ENCODE measurements around the gene PARD3B. TPM values are rescaled to one million over a fixed set of nuclear protein-coding genes. Genes with fewer than 3 reads are reported as not detected.

Gene PARD3B
- total and polyA plus RNA-seq, 2 donors (not counting 1 experiment from before 2014, with no cell fraction given): 7.4 to 20.6 TPM

DNA sequence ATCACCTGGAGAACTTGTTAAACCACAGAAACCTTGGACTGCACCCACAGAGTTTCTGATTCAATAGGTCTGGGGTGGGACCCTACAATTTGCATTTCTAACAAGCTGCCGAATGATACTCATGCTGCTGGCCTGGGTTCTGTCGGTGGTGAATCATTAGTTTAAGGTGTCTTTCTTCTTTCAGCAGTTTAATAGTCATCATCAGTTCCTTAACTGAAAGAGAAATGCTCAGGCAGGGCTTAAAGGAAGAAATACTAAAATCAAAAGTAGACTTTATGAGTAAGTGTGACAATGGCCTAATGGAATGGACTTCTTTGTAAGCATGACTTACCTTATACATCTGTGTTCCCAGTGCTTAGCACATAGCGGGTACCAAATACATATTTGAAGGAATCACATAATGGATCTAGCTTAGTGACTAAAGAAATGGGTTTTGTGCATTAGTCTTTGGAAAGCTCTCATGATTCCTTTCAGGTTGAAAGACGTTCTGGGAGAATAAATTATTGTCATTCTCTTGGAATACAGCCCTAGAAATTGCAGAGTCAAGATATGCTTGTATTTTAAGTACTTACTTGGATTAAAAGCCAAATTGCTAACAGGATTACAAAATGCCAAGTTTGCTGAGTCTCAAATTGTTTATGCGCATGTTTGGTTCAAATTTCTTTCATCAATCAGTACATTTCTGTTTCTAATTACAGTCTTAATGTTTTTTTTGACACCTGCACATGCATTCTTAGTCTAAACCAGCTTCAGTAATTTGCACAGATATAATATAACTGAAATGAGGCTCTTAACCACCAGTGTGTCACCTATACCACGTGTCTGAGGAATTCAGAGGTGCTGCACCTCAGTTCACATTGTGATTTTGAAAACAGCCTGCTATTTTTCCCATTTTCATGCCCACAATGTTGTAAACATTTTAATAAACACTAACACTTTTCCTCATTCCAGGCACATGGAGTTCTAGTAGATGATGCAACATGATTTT is 916.7 kb downstream of the PARD3B start:
- H4K20me1 ChIP-seq (ENCODE audit: control insufficient read depth, extremely low read depth, insufficient read depth, low read length): no peaks in the 10 kb centered on the region
- H2AFZ ChIP-seq (ENCODE audit: low read length): no peak overlapping the region
- H3K36me3 ChIP-seq (ENCODE audit: control insufficient read depth, insufficient read depth, low read length): no peaks in the 10 kb centered on the region
- DNase-seq (ENCODE audit: low read depth in 2 of 2): peak in 1 of 2 donors; percentile 42
- H3K27ac ChIP-seq (ENCODE audit: insufficient read depth, low read length): no peak overlapping the region
- no peaks in the 10 kb centered on the region for H3K9me3 ChIP-seq (ENCODE audit: control insufficient read depth, insufficient read depth, low read depth, low read length)
- no peak for TF ChIP-seq EZH2 (IDR thresholded peaks at IDR 0.05; ENCODE audit: low read length, missing control alignments)
- TF ChIP-seq, protein P1, sequence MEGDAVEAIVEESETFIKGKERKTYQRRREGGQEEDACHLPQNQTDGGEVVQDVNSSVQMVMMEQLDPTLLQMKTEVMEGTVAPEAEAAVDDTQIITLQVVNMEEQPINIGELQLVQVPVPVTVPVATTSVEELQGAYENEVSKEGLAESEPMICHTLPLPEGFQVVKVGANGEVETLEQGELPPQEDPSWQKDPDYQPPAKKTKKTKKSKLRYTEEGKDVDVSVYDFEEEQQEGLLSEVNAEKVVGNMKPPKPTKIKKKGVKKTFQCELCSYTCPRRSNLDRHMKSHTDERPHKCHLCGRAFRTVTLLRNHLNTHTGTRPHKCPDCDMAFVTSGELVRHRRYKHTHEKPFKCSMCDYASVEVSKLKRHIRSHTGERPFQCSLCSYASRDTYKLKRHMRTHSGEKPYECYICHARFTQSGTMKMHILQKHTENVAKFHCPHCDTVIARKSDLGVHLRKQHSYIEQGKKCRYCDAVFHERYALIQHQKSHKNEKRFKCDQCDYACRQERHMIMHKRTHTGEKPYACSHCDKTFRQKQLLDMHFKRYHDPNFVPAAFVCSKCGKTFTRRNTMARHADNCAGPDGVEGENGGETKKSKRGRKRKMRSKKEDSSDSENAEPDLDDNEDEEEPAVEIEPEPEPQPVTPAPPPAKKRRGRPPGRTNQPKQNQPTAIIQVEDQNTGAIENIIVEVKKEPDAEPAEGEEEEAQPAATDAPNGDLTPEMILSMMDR (conservative IDR thresholded peaks at IDR 0.05 in 1 of 2, IDR thresholded peaks at IDR 0.05 in 1 of 2; ENCODE audit: low read depth in 1 of 2, low read length in 2 of 2): no peak
- no peak overlapping the region for H3K4me2 ChIP-seq (ENCODE audit: extremely low read depth, insufficient read depth, low read length)
- no peak overlapping the region for H3K9ac ChIP-seq (ENCODE audit: insufficient read depth, low read length)
- H3K79me2 ChIP-seq (ENCODE audit: control insufficient read depth, insufficient read depth, low read length): no peaks in the 10 kb centered on the region
- H3K27me3 ChIP-seq (ENCODE audit: control insufficient read depth, insufficient read depth, low read length): no peaks in the 10 kb centered on the region
- H3K4me1 ChIP-seq (ENCODE audit: control insufficient read depth, extremely low read depth, insufficient read depth, low read length): no peaks in the 10 kb centered on the region
- H3K4me3 ChIP-seq (replicated peaks in 1 of 4; ENCODE audit: control extremely low read depth in 1 of 4, insufficient read depth in 1 of 4, low read depth in 3 of 4, low read length in 4 of 4): no peak overlapping the region

DNA sequence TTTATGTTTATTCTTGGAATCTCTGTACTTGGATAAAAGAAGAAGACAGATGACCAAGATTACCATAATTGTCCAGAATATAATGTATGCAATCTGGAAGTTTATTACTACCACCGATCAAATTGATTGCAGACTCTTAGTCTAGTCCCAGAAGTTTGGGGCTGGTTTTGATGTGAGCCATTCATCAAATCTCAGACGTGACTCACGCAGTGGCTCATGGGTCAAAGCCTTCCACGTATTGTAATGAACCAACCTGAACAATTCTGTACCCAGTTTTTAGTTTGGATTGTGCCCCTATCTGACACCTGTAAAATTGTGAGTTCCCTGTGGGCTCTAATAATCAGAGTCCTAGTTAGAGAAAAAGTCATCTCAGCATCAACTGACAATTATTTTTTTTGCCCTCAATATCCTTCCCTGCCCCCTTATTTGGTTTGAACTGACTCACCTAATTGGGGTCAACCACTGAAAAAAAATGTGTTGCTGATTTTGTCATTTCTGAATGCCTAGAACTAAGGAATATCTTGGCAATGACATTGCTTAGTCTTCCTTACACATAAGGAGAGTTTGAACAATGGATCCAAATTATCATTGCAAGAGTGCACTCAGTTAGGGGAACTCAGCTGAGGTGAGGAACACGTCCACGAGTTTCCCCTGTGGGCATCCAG is 917.5 kb downstream of the PARD3B start:
- H2AFZ ChIP-seq (ENCODE audit: low read length): no peak overlapping the region
- H3K9ac ChIP-seq (ENCODE audit: insufficient read depth, low read length): no peak overlapping the region
- H3K79me2 ChIP-seq (ENCODE audit: control insufficient read depth, insufficient read depth, low read length): no peaks in the 10 kb centered on the region
- TF ChIP-seq, protein P1 (conservative IDR thresholded peaks at IDR 0.05 in 1 of 2, IDR thresholded peaks at IDR 0.05 in 1 of 2; ENCODE audit: low read depth in 1 of 2, low read length in 2 of 2): no peak
- TF ChIP-seq EZH2 (IDR thresholded peaks at IDR 0.05; ENCODE audit: low read length, missing control alignments): no peak
- no peak overlapping the region for H3K27ac ChIP-seq (ENCODE audit: insufficient read depth, low read length)
- no peak overlapping the region for H3K4me2 ChIP-seq (ENCODE audit: extremely low read depth, insufficient read depth, low read length)
- H3K36me3 ChIP-seq (ENCODE audit: control insufficient read depth, insufficient read depth, low read length): no peaks in the 10 kb centered on the region
- H4K20me1 ChIP-seq (ENCODE audit: control insufficient read depth, extremely low read depth, insufficient read depth, low read length): no peaks in the 10 kb centered on the region
- H3K4me1 ChIP-seq (ENCODE audit: control insufficient read depth, extremely low read depth, insufficient read depth, low read length): no peaks in the 10 kb centered on the region
- DNase-seq (ENCODE audit: low read depth in 2 of 2): peak in 1 of 2 donors; percentile 16
- H3K9me3 ChIP-seq (ENCODE audit: control insufficient read depth, insufficient read depth, low read depth, low read length): no peaks in the 10 kb centered on the region
- no peak overlapping the region for H3K4me3 ChIP-seq (replicated peaks in 1 of 4; ENCODE audit: control extremely low read depth in 1 of 4, insufficient read depth in 1 of 4, low read depth in 3 of 4, low read length in 4 of 4)
- H3K27me3 ChIP-seq (ENCODE audit: control insufficient read depth, insufficient read depth, low read length): no peaks in the 10 kb centered on the region

DNA sequence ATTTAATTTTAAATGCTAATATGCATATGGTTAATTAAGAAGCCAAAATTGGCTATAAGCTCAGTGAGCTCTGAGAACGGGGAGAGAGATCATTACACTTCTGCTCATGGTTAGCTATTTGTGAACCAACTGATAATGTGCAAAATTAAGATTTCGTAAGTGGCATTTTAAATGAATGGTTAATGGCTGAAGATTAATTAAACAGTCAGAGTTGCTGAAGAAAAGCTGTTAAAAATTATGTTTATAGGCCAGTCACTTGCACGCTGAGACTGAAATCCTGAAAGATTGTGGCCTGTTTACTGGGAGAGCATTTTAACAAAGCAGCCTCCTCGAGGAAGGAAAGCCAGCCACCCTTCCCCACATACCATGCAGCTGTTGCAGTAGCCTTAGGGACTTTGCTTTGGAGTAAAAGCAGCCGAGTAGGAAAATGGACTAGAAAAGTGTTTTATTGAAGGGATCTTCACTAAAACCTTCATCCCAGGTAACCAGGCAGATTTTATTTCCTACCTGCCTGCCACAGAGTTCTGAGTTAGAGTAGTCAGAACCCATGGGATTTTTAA is 918.3 kb downstream of the PARD3B start:
- no peak overlapping the region for H3K9ac ChIP-seq (ENCODE audit: insufficient read depth, low read length)
- no peak overlapping the region for H3K4me3 ChIP-seq (replicated peaks in 1 of 4; ENCODE audit: control extremely low read depth in 1 of 4, insufficient read depth in 1 of 4, low read depth in 3 of 4, low read length in 4 of 4)
- no peak overlapping the region for H3K4me2 ChIP-seq (ENCODE audit: extremely low read depth, insufficient read depth, low read length)
- no peaks in the 10 kb centered on the region for H4K20me1 ChIP-seq (ENCODE audit: control insufficient read depth, extremely low read depth, insufficient read depth, low read length)
- H3K4me1 ChIP-seq (ENCODE audit: control insufficient read depth, extremely low read depth, insufficient read depth, low read length): no peaks in the 10 kb centered on the region
- no peaks in the 10 kb centered on the region for H3K27me3 ChIP-seq (ENCODE audit: control insufficient read depth, insufficient read depth, low read length)
- TF ChIP-seq, protein P1 (conservative IDR thresholded peaks at IDR 0.05 in 1 of 2, IDR thresholded peaks at IDR 0.05 in 1 of 2; ENCODE audit: low read depth in 1 of 2, low read length in 2 of 2): no peak
- no peak for TF ChIP-seq EZH2 (IDR thresholded peaks at IDR 0.05; ENCODE audit: low read length, missing control alignments)
- H3K9me3 ChIP-seq (ENCODE audit: control insufficient read depth, insufficient read depth, low read depth, low read length): no peaks in the 10 kb centered on the region
- no peak overlapping the region for H2AFZ ChIP-seq (ENCODE audit: low read length)
- no peak overlapping the region for H3K27ac ChIP-seq (ENCODE audit: insufficient read depth, low read length)
- no peaks in the 10 kb centered on the region for H3K79me2 ChIP-seq (ENCODE audit: control insufficient read depth, insufficient read depth, low read length)
- no peaks in the 10 kb centered on the region for H3K36me3 ChIP-seq (ENCODE audit: control insufficient read depth, insufficient read depth, low read length)
- no peak for DNase-seq (ENCODE audit: low read depth in 2 of 2)

All from fibroblast of lung (primary cell).